ENCODE data around the gene IGSF5.

DNA sequence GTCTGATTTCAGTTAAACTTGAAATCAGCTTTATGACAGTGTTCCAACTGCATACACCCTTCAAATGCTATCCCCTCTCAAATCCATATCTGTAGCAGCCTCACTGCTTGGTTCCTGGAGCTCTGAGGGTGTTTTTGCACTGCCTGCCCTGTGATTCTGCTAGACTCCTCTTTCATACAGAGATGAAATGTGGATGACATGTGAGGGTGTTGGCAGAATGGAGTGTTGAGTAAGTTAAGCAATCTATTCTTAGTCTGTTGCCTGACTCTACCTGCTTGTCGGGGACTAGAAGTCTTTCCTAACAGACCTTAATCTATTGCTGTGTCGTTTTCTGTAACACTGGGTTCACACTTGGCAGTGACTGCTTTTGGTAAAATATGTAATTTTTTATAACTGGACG lies 9.8 kb downstream of the IGSF5 start:
- TF ChIP-seq, protein P1, sequence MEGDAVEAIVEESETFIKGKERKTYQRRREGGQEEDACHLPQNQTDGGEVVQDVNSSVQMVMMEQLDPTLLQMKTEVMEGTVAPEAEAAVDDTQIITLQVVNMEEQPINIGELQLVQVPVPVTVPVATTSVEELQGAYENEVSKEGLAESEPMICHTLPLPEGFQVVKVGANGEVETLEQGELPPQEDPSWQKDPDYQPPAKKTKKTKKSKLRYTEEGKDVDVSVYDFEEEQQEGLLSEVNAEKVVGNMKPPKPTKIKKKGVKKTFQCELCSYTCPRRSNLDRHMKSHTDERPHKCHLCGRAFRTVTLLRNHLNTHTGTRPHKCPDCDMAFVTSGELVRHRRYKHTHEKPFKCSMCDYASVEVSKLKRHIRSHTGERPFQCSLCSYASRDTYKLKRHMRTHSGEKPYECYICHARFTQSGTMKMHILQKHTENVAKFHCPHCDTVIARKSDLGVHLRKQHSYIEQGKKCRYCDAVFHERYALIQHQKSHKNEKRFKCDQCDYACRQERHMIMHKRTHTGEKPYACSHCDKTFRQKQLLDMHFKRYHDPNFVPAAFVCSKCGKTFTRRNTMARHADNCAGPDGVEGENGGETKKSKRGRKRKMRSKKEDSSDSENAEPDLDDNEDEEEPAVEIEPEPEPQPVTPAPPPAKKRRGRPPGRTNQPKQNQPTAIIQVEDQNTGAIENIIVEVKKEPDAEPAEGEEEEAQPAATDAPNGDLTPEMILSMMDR (IDR thresholded peaks at IDR 0.05): no peak
- TF ChIP-seq POLR2A (IDR thresholded peaks at IDR 0.05): no peak
